ENCODE data around the gene FOXN4.

The FOXN4 gene

GRCh38 chr12:109277899-109278762 lies 31.0 kb downstream of the FOXN4 start:
- H3K4me1 ChIP-seq (ENCODE audit: control insufficient read depth, insufficient read depth, low read length) = no peaks in the 10 kb centered on the region

GRCh38 chr12:109277255-109277898 lies 31.7 kb downstream of the FOXN4 start:
- H3K9ac ChIP-seq (ENCODE audit: low read depth, low read length) = no peak overlapping the region
- H3K4me3 ChIP-seq (ENCODE audit: low read length) = no peak overlapping the region
- H3K4me1 ChIP-seq (ENCODE audit: control insufficient read depth, insufficient read depth, low read length) = no peaks in the 10 kb centered on the region
- H3K36me3 ChIP-seq (ENCODE audit: insufficient read depth, low read length) = no peaks in the 10 kb centered on the region
- no peaks in the 10 kb centered on the region for H3K9me3 ChIP-seq (replicated peaks; ENCODE audit: low read length)
- peaks cover 30% of the 10 kb centered on the region for H3K27me3 ChIP-seq (ENCODE audit: control insufficient read depth, insufficient read depth, low read length)
- no peak overlapping the region for H3K4me2 ChIP-seq (ENCODE audit: low read length)

More at GRCh38 chr12:109277899-109278762, 31.0 kb downstream of the FOXN4 start:
- Histone ChIP-seq H3K27me3 (ENCODE audit: control insufficient read depth, insufficient read depth, low read length) (peaks cover 30% of the 10 kb centered on the region), H3K9ac (ENCODE audit: low read depth, low read length) (no peak overlapping the region), H3K4me3 (ENCODE audit: low read length) (no peak overlapping the region), H3K36me3 (ENCODE audit: insufficient read depth, low read length) (no peaks in the 10 kb centered on the region), H3K9me3 (replicated peaks; ENCODE audit: low read length) (no peaks in the 10 kb centered on the region), H3K4me2 (ENCODE audit: low read length) (no peak overlapping the region)

GRCh38 chr12:109276160-109276559 lies 32.9 kb downstream of the FOXN4 start:
- H3K4me1 ChIP-seq (ENCODE audit: control insufficient read depth, insufficient read depth, low read length) = no peaks in the 10 kb centered on the region
- no peaks in the 10 kb centered on the region for H3K9me3 ChIP-seq (replicated peaks; ENCODE audit: low read length)
- H3K27me3 ChIP-seq (ENCODE audit: control insufficient read depth, insufficient read depth, low read length) = peaks cover 30% of the 10 kb centered on the region
- no peaks in the 10 kb centered on the region for H3K36me3 ChIP-seq (ENCODE audit: insufficient read depth, low read length)
- no peak overlapping the region for H3K4me2 ChIP-seq (ENCODE audit: low read length)
- H3K9ac ChIP-seq (ENCODE audit: low read depth, low read length) = no peak overlapping the region
- H3K4me3 ChIP-seq (ENCODE audit: low read length) = no peak overlapping the region

GRCh38 chr12:109275173-109275572 lies 33.9 kb downstream of the FOXN4 start:
- Histone ChIP-seq H3K4me1 (ENCODE audit: control insufficient read depth, insufficient read depth, low read length) (no peaks in the 10 kb centered on the region), H3K9me3 (replicated peaks; ENCODE audit: low read length) (no peaks in the 10 kb centered on the region), H3K4me3 (ENCODE audit: low read length) (no peak overlapping the region), H3K4me2 (ENCODE audit: low read length) (no peak overlapping the region), H3K27me3 (ENCODE audit: control insufficient read depth, insufficient read depth, low read length) (peaks cover 26% of the 10 kb centered on the region), H3K36me3 (ENCODE audit: insufficient read depth, low read length) (no peaks in the 10 kb centered on the region), H3K9ac (ENCODE audit: low read depth, low read length) (no peak overlapping the region)

- peaks cover 23% of the 10 kb centered on the region for H3K27me3 ChIP-seq (ENCODE audit: control insufficient read depth, insufficient read depth, low read length)
- H3K4me2 ChIP-seq (ENCODE audit: low read length) = no peak overlapping the region
- H3K4me1 ChIP-seq (ENCODE audit: control insufficient read depth, insufficient read depth, low read length) = no peaks in the 10 kb centered on the region
- H3K9ac ChIP-seq (ENCODE audit: low read depth, low read length) = no peak overlapping the region
- H3K4me3 ChIP-seq (ENCODE audit: low read length) = no peak overlapping the region
- no peaks in the 10 kb centered on the region for H3K9me3 ChIP-seq (replicated peaks; ENCODE audit: low read length)
- no peaks in the 10 kb centered on the region for H3K36me3 ChIP-seq (ENCODE audit: insufficient read depth, low read length)
Observed at GRCh38 chr12:109274381-109274780, 34.7 kb downstream of the FOXN4 start.

GRCh38 chr12:109273354-109273753 lies 35.7 kb downstream of the FOXN4 start:
- no peaks in the 10 kb centered on the region for H3K4me1 ChIP-seq (ENCODE audit: control insufficient read depth, insufficient read depth, low read length)
- no peaks in the 10 kb centered on the region for H3K36me3 ChIP-seq (ENCODE audit: insufficient read depth, low read length)
- no peak overlapping the region for H3K4me3 ChIP-seq (ENCODE audit: low read length)
- no peak overlapping the region for H3K9ac ChIP-seq (ENCODE audit: low read depth, low read length)
- H3K4me2 ChIP-seq (ENCODE audit: low read length) = no peak overlapping the region
- no peaks in the 10 kb centered on the region for H3K9me3 ChIP-seq (replicated peaks; ENCODE audit: low read length)
- peaks cover 15% of the 10 kb centered on the region for H3K27me3 ChIP-seq (ENCODE audit: control insufficient read depth, insufficient read depth, low read length)

GRCh38 chr12:109271418-109271817 lies 37.7 kb downstream of the FOXN4 start:
- H3K9me3 ChIP-seq (replicated peaks; ENCODE audit: low read length) = no peaks in the 10 kb centered on the region

GRCh38 chr12:109270494-109270893 lies 38.6 kb downstream of the FOXN4 start:
- Histone ChIP-seq H3K27me3 (ENCODE audit: control insufficient read depth, insufficient read depth, low read length) (peaks cover 4% of the 10 kb centered on the region), H3K4me1 (ENCODE audit: control insufficient read depth, insufficient read depth, low read length) (no peaks in the 10 kb centered on the region), H3K4me2 (ENCODE audit: low read length) (no peak overlapping the region), H3K4me3 (ENCODE audit: low read length) (no peak overlapping the region), H3K9ac (ENCODE audit: low read depth, low read length) (no peak overlapping the region), H3K9me3 (replicated peaks; ENCODE audit: low read length) (no peaks in the 10 kb centered on the region), H3K36me3 (ENCODE audit: insufficient read depth, low read length) (no peaks in the 10 kb centered on the region)

More at GRCh38 chr12:109271418-109271817, 37.7 kb downstream of the FOXN4 start:
- Histone ChIP-seq H3K4me2 (ENCODE audit: low read length) (no peak overlapping the region), H3K4me3 (ENCODE audit: low read length) (no peak overlapping the region), H3K36me3 (ENCODE audit: insufficient read depth, low read length) (no peaks in the 10 kb centered on the region), H3K9ac (ENCODE audit: low read depth, low read length) (no peak overlapping the region), H3K4me1 (ENCODE audit: control insufficient read depth, insufficient read depth, low read length) (no peaks in the 10 kb centered on the region), H3K27me3 (ENCODE audit: control insufficient read depth, insufficient read depth, low read length) (peaks cover 4% of the 10 kb centered on the region)

GRCh38 chr12:109269428-109269827 lies 39.7 kb downstream of the FOXN4 start:
- Histone ChIP-seq H3K4me2 (ENCODE audit: low read length) (no peak overlapping the region), H3K36me3 (ENCODE audit: insufficient read depth, low read length) (no peaks in the 10 kb centered on the region), H3K4me3 (ENCODE audit: low read length) (no peak overlapping the region), H3K27me3 (ENCODE audit: control insufficient read depth, insufficient read depth, low read length) (no peaks in the 10 kb centered on the region), H3K4me1 (ENCODE audit: control insufficient read depth, insufficient read depth, low read length) (no peaks in the 10 kb centered on the region), H3K9me3 (replicated peaks; ENCODE audit: low read length) (no peaks in the 10 kb centered on the region), H3K9ac (ENCODE audit: low read depth, low read length) (no peak overlapping the region)

- no peaks in the 10 kb centered on the region for H3K9me3 ChIP-seq (replicated peaks; ENCODE audit: low read length)
- no peak overlapping the region for H3K4me2 ChIP-seq (ENCODE audit: low read length)
- no peak overlapping the region for H3K4me3 ChIP-seq (ENCODE audit: low read length)
- H3K9ac ChIP-seq (ENCODE audit: low read depth, low read length) = no peak overlapping the region
- no peaks in the 10 kb centered on the region for H3K36me3 ChIP-seq (ENCODE audit: insufficient read depth, low read length)
- H3K4me1 ChIP-seq (ENCODE audit: control insufficient read depth, insufficient read depth, low read length) = no peaks in the 10 kb centered on the region
- no peaks in the 10 kb centered on the region for H3K27me3 ChIP-seq (ENCODE audit: control insufficient read depth, insufficient read depth, low read length)
Observed at GRCh38 chr12:109268896-109269295, 40.2 kb downstream of the FOXN4 start.

- Histone ChIP-seq H3K27me3 (ENCODE audit: control insufficient read depth, insufficient read depth, low read length) (no peaks in the 10 kb centered on the region), H3K4me2 (ENCODE audit: low read length) (no peak overlapping the region), H3K4me3 (ENCODE audit: low read length) (no peak overlapping the region), H3K36me3 (ENCODE audit: insufficient read depth, low read length) (no peaks in the 10 kb centered on the region), H3K9me3 (replicated peaks; ENCODE audit: low read length) (no peaks in the 10 kb centered on the region), H3K9ac (ENCODE audit: low read depth, low read length) (no peak overlapping the region), H3K4me1 (ENCODE audit: control insufficient read depth, insufficient read depth, low read length) (no peaks in the 10 kb centered on the region)
Observed at GRCh38 chr12:109267361-109267760, 41.7 kb downstream of the FOXN4 start.
